HepG2 (cell line): ENCODE measurements around the gene MTREX. TPM values are rescaled to one million over a fixed set of nuclear protein-coding genes. Genes with fewer than 3 reads are reported as not detected.

Source experiments
- AKAP8 ChIP-seq: sonication (generic); formaldehyde crosslinking; IDR thresholded peaks from 2 replicates; pipeline ENCODE4 v1.5.1; 2020; ENCODE audit warnings: mild to moderate bottlenecking, missing genetic modification reagents
- ATF1 ChIP-seq: IDR thresholded peaks from 2 replicates; pipeline ENCODE4 v1.6.1; 2016; ENCODE audit warnings: mild to moderate bottlenecking, control low read depth
- CEBPG ChIP-seq: IDR thresholded peaks from 2 replicates; pipeline ENCODE4 v1.6.1; 2016
- CREB1 ChIP-seq, 2 experiments: fragments of 450-650 bp in 1 of 2; IDR thresholded peaks; 2 replicates each; pipeline ENCODE4 v1.6.1; 2016 to 2017; ENCODE audit warnings: control low read depth in 1 of 2, mild to moderate bottlenecking in 1 of 2, missing compliant biosample characterization in 1 of 2, missing genetic modification characterization in 1 of 2
- ELK4 ChIP-seq: sonication (generic); formaldehyde crosslinking; IDR thresholded peaks from 2 replicates; pipeline ENCODE4 v1.9.0; 2021; ENCODE audit warnings: missing genetic modification reagents, borderline replicate concordance
- ETV6 ChIP-seq: sonication (generic); formaldehyde crosslinking; conservative IDR thresholded peaks from 2 replicates; pipeline ENCODE4 v1.4.0; 2020; ENCODE audit warnings: missing genetic modification reagents
- GMEB1 ChIP-seq: sonication (generic); formaldehyde crosslinking; IDR thresholded peaks from 2 replicates; pipeline ENCODE4 v1.5.1; 2020; ENCODE audit warnings: missing genetic modification reagents, mild to moderate bottlenecking, borderline replicate concordance
- HDAC6 ChIP-seq: fragments of 200-600 bp; sonication (generic); IDR thresholded peaks from 2 replicates; pipeline ENCODE4 v1.7.0; 2017; ENCODE audit warnings: mild to moderate bottlenecking, antibody characterized with exemption, low read length, low read depth
- HOXA9 ChIP-seq: sonication (generic); formaldehyde crosslinking; IDR thresholded peaks from 2 replicates; pipeline ENCODE4 v1.8.1; 2022; ENCODE audit warnings: missing genetic modification reagents, mild to moderate bottlenecking, moderate library complexity, borderline replicate concordance
- MAFK ChIP-seq, 2 experiments: IDR thresholded peaks in 1 of 2; conservative IDR thresholded peaks in 1 of 2; 2 replicates each; pipeline ENCODE4 v1.6.1; 2011; ENCODE audit warnings: improper control_type of control experiment in 2 of 2, low read length in 2 of 2
- PHB2 ChIP-seq: fragments of 450-650 bp; IDR thresholded peaks from 2 replicates; pipeline ENCODE4 v1.6.1; 2018; ENCODE audit not compliant: partially characterized antibody
- RFX1 ChIP-seq: fragments of 450-650 bp; IDR thresholded peaks from 2 replicates; pipeline ENCODE4 v1.6.1; 2017
- SALL2 ChIP-seq: sonication (generic); formaldehyde crosslinking; IDR thresholded peaks from 2 replicates; pipeline ENCODE4 v1.8.1; 2023; ENCODE audit warnings: mild to moderate bottlenecking, missing genetic modification reagents, inconsistent platforms
- SATB2 ChIP-seq: sonication (generic); formaldehyde crosslinking; IDR thresholded peaks from 2 replicates; pipeline ENCODE4 v1.5.0; 2020; ENCODE audit warnings: missing genetic modification reagents
- SMAD3 ChIP-seq: sonication (generic); formaldehyde crosslinking; IDR thresholded peaks from 2 replicates; pipeline ENCODE4 v1.4.0; 2020; ENCODE audit warnings: missing genetic modification reagents
- SMARCC2 ChIP-seq: fragments of 450-650 bp; IDR thresholded peaks from 2 replicates; pipeline ENCODE4 v1.6.1; 2017; ENCODE audit warnings: antibody characterized with exemption, mild to moderate bottlenecking
- TRIM24 ChIP-seq: sonication (generic); formaldehyde crosslinking; IDR thresholded peaks from 2 replicates; pipeline ENCODE4 v1.8.0; 2022; ENCODE audit warnings: mild to moderate bottlenecking, missing genetic modification reagents
- ZBTB14 ChIP-seq: sonication (generic); formaldehyde crosslinking; IDR thresholded peaks from 2 replicates; pipeline ENCODE4 v1.4.0; 2020; ENCODE audit warnings: missing genetic modification reagents
- ZFP36 ChIP-seq: fragments of 150-350 bp; IDR thresholded peaks from 2 replicates; pipeline ENCODE4 v1.6.1; 2018; ENCODE audit warnings: borderline replicate concordance, low read length, low read depth; ENCODE audit not compliant: partially characterized antibody
- ZNF160 ChIP-seq: sonication (generic); formaldehyde crosslinking; IDR thresholded peaks from 2 replicates; pipeline ENCODE4 v1.8.0; 2022; ENCODE audit warnings: mild to moderate bottlenecking, inconsistent platforms, missing genetic modification reagents
- ZNF326 ChIP-seq: sonication (generic); formaldehyde crosslinking; IDR thresholded peaks from 2 replicates; pipeline ENCODE4 v1.4.0; 2020; ENCODE audit warnings: missing genetic modification reagents, borderline replicate concordance
- ZNF382 ChIP-seq: sonication (generic); formaldehyde crosslinking; IDR thresholded peaks from 2 replicates; pipeline ENCODE4 v1.5.0; 2020; ENCODE audit warnings: missing genetic modification reagents, mild to moderate bottlenecking, borderline replicate concordance
- ZNF737 ChIP-seq: sonication (generic); formaldehyde crosslinking; IDR thresholded peaks from 2 replicates; pipeline ENCODE4 v1.5.0; 2020; ENCODE audit warnings: missing genetic modification reagents, mild to moderate bottlenecking, borderline replicate concordance
- ZNF749 ChIP-seq: sonication (generic); formaldehyde crosslinking; IDR thresholded peaks from 2 replicates; pipeline ENCODE4 v1.8.0; 2022; ENCODE audit warnings: mild to moderate bottlenecking, missing genetic modification reagents, moderate library complexity, borderline replicate concordance
- ZNF773 ChIP-seq: sonication (generic); formaldehyde crosslinking; IDR thresholded peaks from 2 replicates; pipeline ENCODE4 v1.4.0; 2020; ENCODE audit warnings: missing genetic modification reagents, borderline replicate concordance
- ZNF816 ChIP-seq: sonication (generic); formaldehyde crosslinking; IDR thresholded peaks from 2 replicates; pipeline ENCODE4 v1.8.0; 2022; ENCODE audit warnings: missing genetic modification reagents, mild to moderate bottlenecking, borderline replicate concordance
- ZSCAN22 ChIP-seq: sonication (generic); formaldehyde crosslinking; IDR thresholded peaks from 2 replicates; pipeline ENCODE4 v1.4.0; 2020; ENCODE audit warnings: mild to moderate bottlenecking, missing genetic modification reagents
- polyA plus RNA-seq, 8 experiments: library from polyadenylated mRNA; depleted of rRNA in 3 of 8; stranded (reverse) in 7 of 8; unstranded in 1 of 8; fragments of >200 nt; fragmentation: Illumina TruSeq in 4 of 8; extraction: Trizol in 4 of 8; gene quantifications; 2 replicates each; pipeline versions ENCODE4 v1.2.1 to v1.2.3, GENCODE V29; 2011 to 2016; ENCODE audit warnings: low read depth in 4 of 8, missing spikeins in 1 of 8, mixed read lengths in 1 of 8; ENCODE audit not compliant: insufficient read depth in 1 of 8
- total RNA-seq, 5 experiments: library from RNA; depleted of rRNA; stranded (reverse); fragments of >200 nt; fragmentation: Illumina TruSeq; extraction: Trizol; gene quantifications; 2 replicates each; pipeline ENCODE4 v1.2.3, GENCODE V29; 2016; ENCODE audit warnings: low read depth in 1 of 5

Gene MTREX
- total and polyA plus RNA-seq, 2 of the 13 experiments (the other 11 are each of a cell fraction or from before 2014, with no cell fraction given) = 16.4 to 91.5 TPM

GRCh38 chr5:55429613-55430253 lies 121.9 kb downstream of the MTREX start (continued):
- TF ChIP-seq GMEB1 (CRISPR knock-in tag) (no peak), CREB1 (IDR thresholded peaks at IDR 0.05) (no peak), CREB1 (CRISPR knock-in tag; IDR thresholded peaks at IDR 0.05) (no peak), PHB2 (no peak), ZNF160 (CRISPR knock-in tag) (no peak), HDAC6 (no peak), ZNF737 (CRISPR knock-in tag) (no peak), ELK4 (CRISPR knock-in tag) (no peak), AKAP8 (CRISPR knock-in tag) (no peak), ZFP36 (no peak), ETV6 (no peak), SMARCC2 (no peak), SATB2 (CRISPR knock-in tag) (no peak), TRIM24 (no peak), HOXA9 (CRISPR knock-in tag) (no peak), ZNF326 (CRISPR knock-in tag) (no peak), SALL2 (CRISPR knock-in tag) (no peak), ZNF749 (CRISPR knock-in tag) (0 out of 2 replicates have a peak, but pooled peaks have one; percentile 63), SMAD3 (CRISPR knock-in tag) (no peak), RFX1 (no peak), ZBTB14 (no peak), ZSCAN22 (CRISPR knock-in tag) (no peak), ZNF773 (no peak), MAFK (conservative IDR thresholded peaks at IDR 0.05 in 1 of 2, IDR thresholded peaks at IDR 0.05 in 1 of 2; ENCODE audit: low read length in 2 of 2) (no peak), ATF1 (CRISPR knock-in tag) (no peak), ZNF382 (CRISPR knock-in tag) (no peak), CEBPG (CRISPR knock-in tag) (no peak), ZNF816 (CRISPR knock-in tag) (no peak)
